HCT116 (cell line): ENCODE measurements around the gene PTPRCAP. TPM values are rescaled to one million over a fixed set of nuclear protein-coding genes. Genes with fewer than 3 reads are reported as not detected.

Experiments used
- ATAC-seq: fragments of 200-7000 bp; cut with Tn5 transposase; 2 replicates; pipeline ENCODE4 v1.9.1; 2020; ENCODE audit warnings: mild to moderate bottlenecking, moderate library complexity
- BruUV-seq: library from RNA; stranded (reverse); fragments of 400-500 nt; replicated peaks from 2 replicates; lab custom pipeline; 2021; lab: Mats Ljungman, UMichigan
- CTCF ChIA-PET: fragments of 300-600 bp; sonication (Branson Sonifier 250); formaldehyde crosslinking; loops from one replicate; lab custom pipeline; 2021; ENCODE audit warnings: antibody characterized with exemption; lab: Charles Lee
- POLR2A ChIA-PET: fragments of 300-600, 350-600 bp; sonication (Branson Sonifier 250); formaldehyde crosslinking; loops from one replicate; lab custom pipeline; 2021; ENCODE audit warnings: antibody characterized with exemption; lab: Charles Lee
- RAD21 ChIA-PET, 2 experiments: fragments of 300-600 bp; sonication (Branson Sonifier 250); formaldehyde crosslinking; loops; one replicate each; lab custom pipeline; 2023; ENCODE audit warnings: low total read pairs in 2 of 2; ENCODE audit not compliant: uncharacterized antibody in 2 of 2, unreplicated experiment in 2 of 2, low non-redundant PET in 1 of 2; lab: Charles Lee
- DNase-seq: peaks from one replicate; pipeline ENCODE4 v3.0.0-alpha.2; 2010; ENCODE audit warnings: low read depth, low spot score
- H2AFZ ChIP-seq: fragments of 200-600 bp; shearing (Covaris generic), sonication (generic); 2 replicates; pipeline ENCODE4 v1.6.1; 2017; ENCODE audit warnings: low read depth, mixed run types, mixed read lengths, antibody characterized with exemption, low read length; ENCODE audit not compliant: poor library complexity, severe bottlenecking
- H3K27ac ChIP-seq: 2 replicates; pipeline ENCODE4 v1.5.1; 2012; ENCODE audit warnings: low read depth, low read length
- H3K27me3 ChIP-seq: fragments of 200-600 bp; sonication (generic); 2 replicates; pipeline ENCODE4 v1.6.1; 2016; ENCODE audit warnings: mixed run types, low read length, mixed read lengths; ENCODE audit not compliant: insufficient read depth
- H3K36me3 ChIP-seq, 2 experiments: fragments of 200-500 bp in 1 of 2; fragments of 200-600 bp in 1 of 2; sonication (Bioruptor generic) in 1 of 2; sonication (generic) in 1 of 2; 2 replicates each; pipeline versions ENCODE4 v1.5.1 to v1.6.1; 2014 to 2016; ENCODE audit warnings: low read length in 2 of 2, inconsistent platforms in 1 of 2, mixed read lengths in 1 of 2, mixed run types in 1 of 2; ENCODE audit not compliant: insufficient read depth in 2 of 2, control insufficient read depth in 1 of 2
- H3K4me1 ChIP-seq, 2 experiments: fragments of 200-600 bp in 1 of 2; sonication (generic) in 1 of 2; 2 replicates each; pipeline versions ENCODE4 v1.5.1 to v1.6.1; 2012 to 2017; ENCODE audit warnings: low read length in 2 of 2, inconsistent platforms in 1 of 2, mild to moderate bottlenecking in 1 of 2, mixed read lengths in 1 of 2, mixed run types in 1 of 2, moderate library complexity in 1 of 2; ENCODE audit not compliant: insufficient read depth in 2 of 2, control insufficient read depth in 1 of 2
- H3K4me2 ChIP-seq: fragments of 200-600 bp; sonication (generic); 2 replicates; pipeline ENCODE4 v1.6.1; 2017; ENCODE audit warnings: mixed run types, low read length, mixed read lengths
- H3K4me3 ChIP-seq, 2 experiments: fragments of 200-600 bp in 1 of 2; sonication (generic) in 1 of 2; replicated peaks in 1 of 2; 2 replicates each; pipeline ENCODE4 v1.5.1; 2011 to 2016; ENCODE audit warnings: low read length in 2 of 2, control low read depth in 1 of 2, low read depth in 1 of 2, mild to moderate bottlenecking in 1 of 2, mixed read lengths in 1 of 2, mixed run types in 1 of 2
- H3K79me2 ChIP-seq: fragments of 200-600 bp; sonication (generic); 2 replicates; pipeline ENCODE4 v1.6.1; 2017; ENCODE audit warnings: mild to moderate bottlenecking, mixed run types, low read length, moderate library complexity, mixed read lengths; ENCODE audit not compliant: insufficient read depth
- H3K9ac ChIP-seq: fragments of 200-600 bp; sonication (generic); 2 replicates; pipeline ENCODE4 v1.6.1; 2016; ENCODE audit warnings: low read length, mixed read lengths
- H3K9me2 ChIP-seq: fragments of 200-600 bp; sonication (generic), shearing (Covaris generic); 2 replicates; pipeline ENCODE4 v1.6.1; 2017; ENCODE audit warnings: mixed run types, mild to moderate bottlenecking, moderate library complexity; ENCODE audit not compliant: insufficient read depth
- H3K9me3 ChIP-seq, 2 experiments: fragments of 200-500 bp in 1 of 2; fragments of 200-600 bp in 1 of 2; sonication (Bioruptor generic) in 1 of 2; sonication (generic) in 1 of 2; 2 replicates each; pipeline ENCODE4 v1.6.1; 2014 to 2017; ENCODE audit warnings: low read length in 2 of 2, mixed read lengths in 2 of 2, inconsistent platforms in 1 of 2, low read depth in 1 of 2, mild to moderate bottlenecking in 1 of 2, mixed run types in 1 of 2, moderate library complexity in 1 of 2; ENCODE audit not compliant: control insufficient read depth in 1 of 2, insufficient read depth in 1 of 2
- H4K20me1 ChIP-seq: fragments of 200-600 bp; sonication (generic), shearing (Covaris generic); 2 replicates; pipeline ENCODE4 v1.6.1; 2017; ENCODE audit warnings: mixed run types, mild to moderate bottlenecking, moderate library complexity; ENCODE audit not compliant: insufficient read depth
- EZH2 ChIP-seq: fragments of 200-600 bp; sonication (generic); IDR thresholded peaks from 2 replicates; pipeline ENCODE4 v1.6.1; 2017; ENCODE audit warnings: antibody characterized with exemption, mixed run types
- JUND ChIP-seq: IDR thresholded peaks from 2 replicates; pipeline ENCODE4 v1.6.1; 2012
- SIN3A ChIP-seq: IDR thresholded peaks from 2 replicates; pipeline ENCODE4 v1.6.1; 2012; ENCODE audit warnings: low read depth
- SRF ChIP-seq: IDR thresholded peaks from 2 replicates; pipeline ENCODE4 v1.6.1; 2012; ENCODE audit warnings: low read depth
- ZFX ChIP-seq: fragments of 450-650 bp; IDR thresholded peaks from 2 replicates; pipeline ENCODE4 v1.6.1; 2017
- intact Hi-C: fragments of 100-400 bp; cut with micrococcal nuclease; formaldehyde crosslinking; loops from 2 replicates; pipeline ENCODE4 v1.10.0; 2022
- total RNA-seq: library from RNA; stranded (reverse); gene quantifications from one replicate; pipeline ENCODE4 v1.2.1, GENCODE V29; 2021; ENCODE audit not compliant: unreplicated experiment
- TF ChIP-seq, protein P1 (sequence below): IDR thresholded peaks from 2 replicates; pipeline ENCODE4 v1.6.1; 2011; ENCODE audit warnings: mild to moderate bottlenecking, low read length, moderate library complexity; ENCODE audit not compliant: insufficient replicate concordance; ENCODE audit errors: extremely low read depth

PTPRCAP gene
- total RNA-seq, 1 experiment from 2014 or later = 1.4 TPM

GRCh38 chr11:67401495-67402191 is 35.8 kb downstream of the PTPRCAP start, which contains the start of gene PPP1CA (continued):
- TF ChIP-seq, protein P1, sequence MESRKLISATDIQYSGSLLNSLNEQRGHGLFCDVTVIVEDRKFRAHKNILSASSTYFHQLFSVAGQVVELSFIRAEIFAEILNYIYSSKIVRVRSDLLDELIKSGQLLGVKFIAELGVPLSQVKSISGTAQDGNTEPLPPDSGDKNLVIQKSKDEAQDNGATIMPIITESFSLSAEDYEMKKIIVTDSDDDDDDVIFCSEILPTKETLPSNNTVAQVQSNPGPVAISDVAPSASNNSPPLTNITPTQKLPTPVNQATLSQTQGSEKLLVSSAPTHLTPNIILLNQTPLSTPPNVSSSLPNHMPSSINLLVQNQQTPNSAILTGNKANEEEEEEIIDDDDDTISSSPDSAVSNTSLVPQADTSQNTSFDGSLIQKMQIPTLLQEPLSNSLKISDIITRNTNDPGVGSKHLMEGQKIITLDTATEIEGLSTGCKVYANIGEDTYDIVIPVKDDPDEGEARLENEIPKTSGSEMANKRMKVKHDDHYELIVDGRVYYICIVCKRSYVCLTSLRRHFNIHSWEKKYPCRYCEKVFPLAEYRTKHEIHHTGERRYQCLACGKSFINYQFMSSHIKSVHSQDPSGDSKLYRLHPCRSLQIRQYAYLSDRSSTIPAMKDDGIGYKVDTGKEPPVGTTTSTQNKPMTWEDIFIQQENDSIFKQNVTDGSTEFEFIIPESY = no peak
- no peak for TF ChIP-seq SIN3A
- TF ChIP-seq EZH2 = no peak
- no peak for TF ChIP-seq SRF

DNA sequence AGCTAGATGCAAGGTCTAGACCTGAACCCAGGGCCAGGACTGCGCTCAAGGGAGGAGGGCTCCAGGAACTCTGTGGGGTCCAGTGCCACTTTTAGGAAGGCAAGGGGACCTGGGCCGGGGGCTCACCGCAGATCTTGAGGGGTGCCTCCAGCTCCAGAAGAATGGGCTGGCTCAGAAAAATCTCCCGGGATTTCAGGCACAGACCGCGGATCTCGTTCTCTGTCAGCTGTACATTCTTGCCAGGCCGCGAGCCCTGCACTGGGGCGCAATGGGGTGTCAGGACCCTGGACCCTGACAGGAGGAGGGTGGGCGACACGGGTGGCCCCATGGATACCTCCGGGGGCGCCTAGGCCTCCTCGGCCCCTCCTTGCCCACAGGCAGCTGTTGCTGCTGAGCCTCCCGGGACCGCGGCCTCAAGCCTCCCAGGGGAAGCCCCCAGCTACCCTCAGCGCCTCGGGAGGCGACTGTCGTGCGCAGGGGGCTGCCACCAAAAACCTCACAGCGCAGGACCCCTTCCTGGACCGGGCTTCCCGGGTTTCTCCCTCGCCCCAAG is 36.5 kb downstream of the PTPRCAP start:
- no peaks in the 10 kb centered on the region for H4K20me1 ChIP-seq
- ChIA-PET CTCF (interaction anchor here (0.6 to 2.1 kb wide), 21 partner anchors 10 to 229 kb away, joined by 3 to 17 read pairs (median 6); partner anchors contain the start of genes AIP, NUDT8, PITPNM1 and POLD4), POLR2A (interaction anchor here (0.6 to 1.8 kb wide), 8 partner anchors 9 to 84 kb away, joined by 3 to 8 read pairs (median 4); partner anchors contain the start of genes POLD4 and RAD9A)
- H3K27ac ChIP-seq = peak overlapping the region; percentile 99
- H3K27me3 ChIP-seq = no peaks in the 10 kb centered on the region
- peaks cover 13 to 31% of the 10 kb centered on the region in 2 experiments; a peak in 3 of 4 replicates for H3K36me3 ChIP-seq
- DNase-seq (no peak), ATAC-seq (no peak)
- no peaks in the 10 kb centered on the region for H3K9me2 ChIP-seq
- H3K9ac ChIP-seq = peak overlapping the region; percentile 96
- H3K4me3 ChIP-seq = peak overlapping the region; percentile 82 to 90
- no TSS peak for BruUV-seq
- TF ChIP-seq ZFX (peak; percentile 48; the same call in 1 of the 2 replicates), JUND (no peak)
- TF ChIP-seq, all 23 proteins: peak for 1
- H3K4me1 ChIP-seq = peaks cover 9 to 18% of the 10 kb centered on the region in 2 experiments
- peak overlapping the region; percentile 96 for H3K4me2 ChIP-seq
- H2AFZ ChIP-seq = no peak overlapping the region
- intact Hi-C loops = loop anchor here (1.0 kb wide), 1 partner anchor 106 kb away; no protein-coding TSS in a partner anchor
- RAD21 ChIA-PET = interaction anchor here (0.6 to 1.7 kb wide), 6 partner anchors 11 to 82 kb away, joined by 4 to 8 read pairs (median 4); partner anchors contain the start of genes AIP (in 1 of the 2) and TMEM134 (in 1 of the 2)
- no peaks in the 10 kb centered on the region for H3K9me3 ChIP-seq
- H3K79me2 ChIP-seq = peaks cover 24% of the 10 kb centered on the region
